PC-3 (cell line): ENCODE results near the gene AUTS2. TPM values are rescaled to one million over a fixed set of nuclear protein-coding genes. Genes with fewer than 3 reads are reported as not detected.

ENCODE experiments used
- ATAC-seq: fragments of 200-7000 bp; cut with Tn5 transposase; 2 replicates; pipeline ENCODE4 v1.9.1; 2020; ENCODE audit warnings: mild to moderate bottlenecking, moderate library complexity
- BruUV-seq: library from RNA; stranded (reverse); fragments of 400-500 nt; replicated peaks from 2 replicates; lab custom pipeline; 2021; lab: Mats Ljungman, UMichigan
- CTCF ChIA-PET: fragments of 300-600 bp; sonication (Branson Sonifier 250); formaldehyde crosslinking; loops from one replicate; lab custom pipeline; 2022; ENCODE audit warnings: antibody characterized with exemption; lab: Charles Lee
- POLR2A ChIA-PET: fragments of 300-600 bp; sonication (Branson Sonifier 250); formaldehyde crosslinking; loops from one replicate; lab custom pipeline; 2022; ENCODE audit warnings: antibody characterized with exemption; ENCODE audit not compliant: unreplicated experiment; lab: Charles Lee
- DNase-seq: peaks from one replicate; pipeline ENCODE4 v3.0.0-alpha.2; 2015
- H2AFZ ChIP-seq: fragments of 300-600 bp; sonication (generic); 2 replicates; pipeline ENCODE4 v1.6.0; 2016; ENCODE audit warnings: antibody characterized with exemption, low read length
- H3F3A ChIP-seq: fragments of 300-600 bp; sonication (generic); one replicate; pipeline ENCODE4 v1.6.0; 2017; ENCODE audit warnings: antibody characterized with exemption, low read length, control low read depth, mild to moderate bottlenecking; ENCODE audit not compliant: unreplicated experiment
- H3K27ac ChIP-seq: fragments of 300-600 bp; sonication (generic); 2 replicates; pipeline ENCODE4 v1.5.1; 2016; ENCODE audit warnings: mild to moderate bottlenecking, low read length
- H3K27me3 ChIP-seq: fragments of 300-600 bp; sonication (generic); 2 replicates; pipeline ENCODE4 v1.6.1; 2016; ENCODE audit warnings: low read length, mixed read lengths
- H3K36me3 ChIP-seq: fragments of 300-600 bp; sonication (generic); 2 replicates; pipeline ENCODE4 v1.6.1; 2016; ENCODE audit warnings: low read depth, mixed run types, low read length, mixed read lengths
- H3K4me1 ChIP-seq: fragments of 300-600 bp; sonication (generic); 2 replicates; pipeline ENCODE4 v1.5.1; 2016; ENCODE audit warnings: low read length; ENCODE audit not compliant: insufficient read depth
- H3K4me2 ChIP-seq: fragments of 300-600 bp; sonication (generic); 2 replicates; pipeline ENCODE4 v1.6.0; 2016; ENCODE audit warnings: low read length
- H3K4me3 ChIP-seq: fragments of 300-600 bp; sonication (generic); 2 replicates; pipeline ENCODE4 v1.5.1; 2016; ENCODE audit warnings: mild to moderate bottlenecking, low read length, mixed read lengths
- H3K79me2 ChIP-seq: fragments of 300-600 bp; sonication (generic); 2 replicates; pipeline ENCODE4 v1.6.1; 2017; ENCODE audit warnings: low read length, mixed read lengths
- H3K9ac ChIP-seq: fragments of 300-600 bp; sonication (generic); 2 replicates; pipeline ENCODE4 v1.6.0; 2016; ENCODE audit warnings: mild to moderate bottlenecking, low read length
- H3K9me2 ChIP-seq: fragments of 300-600 bp; sonication (generic); replicated peaks from 2 replicates; pipeline ENCODE4 v1.6.1; 2016; ENCODE audit warnings: mixed run types, low read length, mixed read lengths
- H3K9me3 ChIP-seq: fragments of 300-600 bp; sonication (generic); 2 replicates; pipeline ENCODE4 v1.6.1; 2016; ENCODE audit warnings: low read length, mixed read lengths
- H4K20me1 ChIP-seq: fragments of 300-600 bp; sonication (generic); 2 replicates; pipeline ENCODE4 v1.6.1; 2016; ENCODE audit warnings: low read length, mixed read lengths
- EZH2 ChIP-seq: fragments of 300-600 bp; sonication (generic); IDR thresholded peaks from one replicate; pipeline ENCODE4 v1.6.1; 2017; ENCODE audit warnings: antibody characterized with exemption, mild to moderate bottlenecking, low read length; ENCODE audit not compliant: unreplicated experiment
- EZH2phosphoT487 ChIP-seq: fragments of 300-600 bp; sonication (generic); IDR thresholded peaks from 2 replicates; pipeline ENCODE4 v1.6.1; 2018; ENCODE audit warnings: mild to moderate bottlenecking, antibody characterized with exemption, low read length, borderline replicate concordance
- intact Hi-C: fragments of 100-400 bp; cut with micrococcal nuclease; formaldehyde crosslinking; loops from 2 replicates; pipeline ENCODE4 v1.9.0; 2023
- total RNA-seq: library from RNA; depleted of rRNA; stranded (reverse); fragments of >200 nt; gene quantifications from 2 replicates; pipeline ENCODE4 v1.2.3, GENCODE V29; 2014
- TF ChIP-seq, protein P1 (sequence below): fragments of 300-600 bp; sonication (generic); conservative IDR thresholded peaks from 2 replicates; pipeline ENCODE4 v1.5.1; 2017; ENCODE audit warnings: antibody characterized with exemption, low read depth, mild to moderate bottlenecking, low read length

The AUTS2 gene
- total RNA-seq, 1 experiment from 2014 or later, result not detected

DNA sequence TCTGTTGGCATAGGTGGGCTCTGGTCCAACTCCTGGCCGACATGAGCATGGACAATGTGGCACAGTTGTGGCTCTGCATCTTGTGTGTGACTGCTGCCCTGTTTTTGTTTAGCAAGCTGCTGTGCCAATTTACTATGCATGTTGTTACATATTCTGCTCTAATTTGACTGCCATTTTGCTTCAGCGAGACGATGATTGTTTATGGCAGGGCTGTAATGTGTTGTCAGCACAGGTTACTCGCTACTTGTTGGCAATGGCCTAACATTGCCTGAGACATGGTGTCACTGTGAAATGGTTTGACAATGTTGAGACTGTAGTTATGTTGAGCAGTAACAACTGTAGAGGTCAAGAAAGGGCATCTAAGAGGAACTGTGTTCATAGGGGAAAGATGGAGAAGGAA, 659.6 kb downstream of the AUTS2 start:
- H3K36me3 ChIP-seq, result no peaks in the 10 kb centered on the region
- H2AFZ ChIP-seq, result no peak overlapping the region
- DNase-seq (no peak), ATAC-seq (no peak)
- CTCF ChIA-PET, result no interaction called here
- no peaks in the 10 kb centered on the region for H3F3A ChIP-seq
- no peaks in the 10 kb centered on the region for H3K27me3 ChIP-seq
- no peak for TF ChIP-seq EZH2
- TF ChIP-seq, protein P1, sequence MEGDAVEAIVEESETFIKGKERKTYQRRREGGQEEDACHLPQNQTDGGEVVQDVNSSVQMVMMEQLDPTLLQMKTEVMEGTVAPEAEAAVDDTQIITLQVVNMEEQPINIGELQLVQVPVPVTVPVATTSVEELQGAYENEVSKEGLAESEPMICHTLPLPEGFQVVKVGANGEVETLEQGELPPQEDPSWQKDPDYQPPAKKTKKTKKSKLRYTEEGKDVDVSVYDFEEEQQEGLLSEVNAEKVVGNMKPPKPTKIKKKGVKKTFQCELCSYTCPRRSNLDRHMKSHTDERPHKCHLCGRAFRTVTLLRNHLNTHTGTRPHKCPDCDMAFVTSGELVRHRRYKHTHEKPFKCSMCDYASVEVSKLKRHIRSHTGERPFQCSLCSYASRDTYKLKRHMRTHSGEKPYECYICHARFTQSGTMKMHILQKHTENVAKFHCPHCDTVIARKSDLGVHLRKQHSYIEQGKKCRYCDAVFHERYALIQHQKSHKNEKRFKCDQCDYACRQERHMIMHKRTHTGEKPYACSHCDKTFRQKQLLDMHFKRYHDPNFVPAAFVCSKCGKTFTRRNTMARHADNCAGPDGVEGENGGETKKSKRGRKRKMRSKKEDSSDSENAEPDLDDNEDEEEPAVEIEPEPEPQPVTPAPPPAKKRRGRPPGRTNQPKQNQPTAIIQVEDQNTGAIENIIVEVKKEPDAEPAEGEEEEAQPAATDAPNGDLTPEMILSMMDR, result no peak
- no peak for TF ChIP-seq EZH2phosphoT487
- no peaks in the 10 kb centered on the region for H3K9me3 ChIP-seq
- no peak overlapping the region for H3K9ac ChIP-seq
- no TSS peak for BruUV-seq
- no peak overlapping the region for H3K4me3 ChIP-seq
- no peaks in the 10 kb centered on the region for H3K9me2 ChIP-seq
- H4K20me1 ChIP-seq, result no peaks in the 10 kb centered on the region
- intact Hi-C loops, result no loop called here
- H3K79me2 ChIP-seq, result no peaks in the 10 kb centered on the region
- H3K27ac ChIP-seq, result no peak overlapping the region
- POLR2A ChIA-PET, result no interaction called here
- H3K4me2 ChIP-seq, result no peak overlapping the region
- no peaks in the 10 kb centered on the region for H3K4me1 ChIP-seq

DNA sequence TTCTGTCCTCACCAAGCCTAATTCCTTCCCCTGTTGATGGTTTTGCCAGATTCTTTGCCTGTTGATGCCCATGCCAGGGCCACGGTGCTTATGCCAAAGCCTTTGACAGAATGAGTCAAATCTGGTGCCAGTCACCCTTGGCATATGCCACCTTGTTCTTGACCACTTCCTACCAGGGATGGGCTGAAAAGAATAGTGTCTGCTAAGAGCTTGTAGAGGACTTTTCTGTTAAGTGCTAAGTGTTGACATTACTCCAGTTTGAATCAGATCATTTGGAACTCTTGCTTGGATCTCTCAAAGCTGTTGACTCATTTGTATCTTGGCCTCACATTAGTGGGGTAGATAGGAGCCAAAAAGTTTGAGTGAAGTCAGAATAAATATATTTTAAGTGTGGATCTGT, 661.2 kb downstream of the AUTS2 start:
- CTCF ChIA-PET, result no interaction called here
- intact Hi-C loops, result no loop called here
- no TSS peak for BruUV-seq

More for the DNA sequence above, 661.2 kb downstream of the AUTS2 start:
- no peaks in the 10 kb centered on the region for H4K20me1 ChIP-seq
- no peaks in the 10 kb centered on the region for H3K4me1 ChIP-seq
- H3K4me2 ChIP-seq, result no peak overlapping the region
- H3K36me3 ChIP-seq, result no peaks in the 10 kb centered on the region
- no peaks in the 10 kb centered on the region for H3K27me3 ChIP-seq
- H3K79me2 ChIP-seq, result no peaks in the 10 kb centered on the region
- H3K9me3 ChIP-seq, result no peaks in the 10 kb centered on the region
- ATAC-seq (no peak), DNase-seq (no peak)
- H3K4me3 ChIP-seq, result no peak overlapping the region
- no peak overlapping the region for H2AFZ ChIP-seq
- TF ChIP-seq EZH2phosphoT487, result no peak
- no peak for TF ChIP-seq EZH2
- TF ChIP-seq, protein P1, result no peak
- POLR2A ChIA-PET, result no interaction called here
- H3K27ac ChIP-seq, result no peak overlapping the region
- no peak overlapping the region for H3K9ac ChIP-seq
- no peaks in the 10 kb centered on the region for H3K9me2 ChIP-seq
- H3F3A ChIP-seq, result no peaks in the 10 kb centered on the region
